Skeletal muscle tissue (tissue), 4 donors: ENCODE results near the gene RAB13. TPM values are rescaled to one million over a fixed set of nuclear protein-coding genes. Genes with fewer than 3 reads are reported as not detected.

Source experiments
- H3K27ac ChIP-seq: one replicate; pipeline ENCODE4 v1.7.0; 2013; ENCODE audit warnings: mild to moderate bottlenecking, low read depth, low read length, inconsistent platforms
- H3K27me3 ChIP-seq, 3 donors: one replicate each; pipeline ENCODE4 v1.7.0; 2013; ENCODE audit warnings: low read length in 3 of 3; ENCODE audit not compliant: control insufficient read depth in 3 of 3, insufficient read depth in 3 of 3
- H3K36me3 ChIP-seq, 3 donors: one replicate each; pipeline ENCODE4 v1.7.0; 2013; ENCODE audit warnings: low read length in 3 of 3; ENCODE audit not compliant: control insufficient read depth in 3 of 3, insufficient read depth in 3 of 3
- H3K4me1 ChIP-seq, 3 donors: one replicate each; pipeline ENCODE4 v1.7.0; 2013; ENCODE audit warnings: low read length in 3 of 3, mild to moderate bottlenecking in 3 of 3; ENCODE audit not compliant: control insufficient read depth in 3 of 3, insufficient read depth in 3 of 3
- H3K4me3 ChIP-seq, 3 donors: one replicate each; pipeline ENCODE4 v1.7.0; 2013; ENCODE audit warnings: low read length in 3 of 3
- H3K9ac ChIP-seq, 3 donors: one replicate each; pipeline ENCODE4 v1.7.0; 2013; ENCODE audit warnings: low read length in 3 of 3, mild to moderate bottlenecking in 3 of 3, moderate library complexity in 2 of 3, low read depth in 1 of 3
- H3K9me3 ChIP-seq, 3 donors: one replicate each; pipeline ENCODE4 v1.7.0; 2013; ENCODE audit warnings: low read length in 3 of 3; ENCODE audit not compliant: control insufficient read depth in 3 of 3
- total RNA-seq: library from RNA; depleted of rRNA; stranded (reverse); fragments of >200 nt; gene quantifications from one replicate; pipeline ENCODE4 v1.2.3, GENCODE V29; 2014
- donor health status: Osteomylitis.

Gene RAB13
- total RNA-seq, 1 donor from 2014 or later = 18.3 TPM

DNA sequence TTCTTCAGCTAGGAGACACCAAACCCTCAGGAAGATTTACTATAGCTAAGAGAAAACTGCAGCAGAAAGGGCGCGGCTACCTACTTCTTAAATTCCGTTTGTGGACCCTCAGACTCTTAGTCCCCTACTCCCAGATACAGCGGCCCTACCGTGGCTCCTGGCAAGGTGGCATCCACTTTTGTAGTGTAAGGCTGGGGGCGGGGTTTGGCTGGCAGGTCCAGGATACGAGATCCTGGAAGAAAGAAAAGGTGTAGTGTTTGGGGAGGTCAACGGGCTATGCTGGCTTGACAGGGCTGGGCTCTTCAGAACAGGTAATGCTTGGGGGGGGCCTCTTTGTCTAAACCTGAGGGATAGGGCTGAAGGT is 18.2 kb downstream of the RAB13 start:
- H3K4me3 ChIP-seq = peak overlapping the region; percentile 70 to 93 (median 83)

GRCh38 chr1:153967107-153967999 is 18.8 kb downstream of the RAB13 start, which contains the start of gene CREB3L4:
Gene CREB3L4, plus strand, starts transcription at chr1:153967902. Its CDS starts 624 bp downstream, at chr1:153968526.
- peaks cover 32 to 46% (median 37%) of the 10 kb centered on the region in 3 donors for H3K4me1 ChIP-seq
- peak within 1 kb of the TSS; percentile 80 to 94 (median 92) for H3K9ac ChIP-seq
- H3K9me3 ChIP-seq = no peaks in the 10 kb centered on the region
- peaks cover 0 to 4% (median 2%) of the 10 kb centered on the region in 3 donors for H3K36me3 ChIP-seq
- peak within 1 kb of the TSS; percentile 70 to 93 (median 83) for H3K4me3 ChIP-seq
- peak within 1 kb of the TSS; percentile 90 for H3K27ac ChIP-seq
- H3K27me3 ChIP-seq = no peaks in the 10 kb centered on the region

More for the DNA sequence above, 18.2 kb downstream of the RAB13 start:
- Histone ChIP-seq H3K27ac (peak overlapping the region; percentile 90), H3K9me3 (no peaks in the 10 kb centered on the region), H3K27me3 (no peaks in the 10 kb centered on the region), H3K36me3 (peaks cover 0 to 7% (median 5%) of the 10 kb centered on the region in 3 donors), H3K9ac (peak overlapping the region; percentile 80 to 94 (median 92)), H3K4me1 (peaks cover 26 to 39% (median 31%) of the 10 kb centered on the region in 3 donors)

- H3K36me3 ChIP-seq = peaks cover 12 to 19% (median 18%) of the 10 kb centered on the region in 3 donors
- no peaks in the 10 kb centered on the region for H3K27me3 ChIP-seq
- H3K27ac ChIP-seq = peak overlapping the region; percentile 94
- peaks cover 65 to 76% (median 69%) of the 10 kb centered on the region in 3 donors for H3K4me1 ChIP-seq
- H3K9ac ChIP-seq = peak overlapping the region; percentile 85 to 92 (median 91)
- peak overlapping the region; percentile 79 to 94 (median 93) for H3K4me3 ChIP-seq
- no peaks in the 10 kb centered on the region for H3K9me3 ChIP-seq
Measured at GRCh38 chr1:153963850-153964331, 22.2 kb downstream of the RAB13 start.

GRCh38 chr1:153963030-153963849 is 22.9 kb downstream of the RAB13 start, which contains the start of gene SLC39A1:
Gene SLC39A1, minus strand, starts transcription at chr1:153963537. Its CDS starts 822 bp downstream, at chr1:153962715.
- Histone ChIP-seq H3K27ac (peak within 1 kb of the TSS; percentile 94), H3K9me3 (no peaks in the 10 kb centered on the region), H3K27me3 (no peaks in the 10 kb centered on the region), H3K36me3 (peaks cover 12 to 19% (median 18%) of the 10 kb centered on the region in 3 donors), H3K4me3 (peak within 1 kb of the TSS; percentile 79 to 94 (median 93)), H3K4me1 (peaks cover 61 to 73% (median 65%) of the 10 kb centered on the region in 3 donors), H3K9ac (peak within 1 kb of the TSS; percentile 85 to 92 (median 91))

DNA sequence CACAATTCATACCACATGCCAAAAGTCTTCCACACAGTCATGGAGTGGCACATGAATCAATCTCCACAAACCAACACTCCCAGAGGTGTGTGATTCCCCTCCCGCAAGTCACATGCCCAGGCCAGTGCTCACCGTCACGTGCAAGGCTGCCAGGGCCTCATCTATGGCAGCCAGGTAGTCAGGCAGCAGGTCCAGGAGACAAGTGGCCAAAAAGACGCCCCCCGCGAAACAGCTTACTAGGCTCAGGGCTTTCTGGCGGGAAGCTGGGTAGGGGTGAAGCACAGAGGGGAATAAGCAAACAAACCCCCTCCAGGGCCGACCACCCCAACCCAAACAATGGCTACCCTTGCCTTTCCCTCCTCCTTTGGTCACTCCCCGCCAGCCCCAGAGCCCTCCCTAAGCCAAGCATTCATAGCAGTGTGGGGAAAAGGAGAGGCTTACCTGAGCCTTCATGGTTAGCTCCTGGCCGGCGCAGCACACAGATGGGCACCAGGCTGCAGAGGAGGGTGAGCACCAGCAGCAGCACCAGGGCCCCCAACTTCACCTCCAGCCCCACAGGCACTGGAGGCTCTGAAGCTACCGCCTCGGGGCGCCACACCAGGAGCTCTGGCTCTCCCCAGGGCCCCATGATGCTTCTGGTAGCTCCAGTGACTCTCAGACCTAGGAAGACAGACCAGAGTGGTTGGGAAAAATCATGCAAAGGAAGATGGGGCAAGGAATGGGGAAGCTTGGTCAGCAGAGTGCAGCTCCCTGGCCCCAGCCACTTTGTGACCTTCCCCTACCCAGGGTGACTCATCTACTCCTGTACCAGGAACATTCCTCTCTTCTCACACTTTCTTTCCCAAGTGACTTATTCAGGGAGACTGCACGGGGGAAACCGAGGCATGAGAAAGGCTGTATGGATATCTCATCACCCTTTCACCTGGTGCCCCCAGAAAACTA is 23.8 kb downstream of the RAB13 start:
- peak overlapping the region; percentile 79 to 94 (median 88) for H3K4me3 ChIP-seq
- H3K9ac ChIP-seq = peak overlapping the region; percentile 85 to 92 (median 89)
- H3K4me1 ChIP-seq = peaks cover 62 to 74% (median 65%) of the 10 kb centered on the region in 3 donors
- no peaks in the 10 kb centered on the region for H3K9me3 ChIP-seq
- H3K36me3 ChIP-seq = peaks cover 12 to 19% (median 18%) of the 10 kb centered on the region in 3 donors
- peak overlapping the region; percentile 94 for H3K27ac ChIP-seq
- H3K27me3 ChIP-seq = no peaks in the 10 kb centered on the region

DNA sequence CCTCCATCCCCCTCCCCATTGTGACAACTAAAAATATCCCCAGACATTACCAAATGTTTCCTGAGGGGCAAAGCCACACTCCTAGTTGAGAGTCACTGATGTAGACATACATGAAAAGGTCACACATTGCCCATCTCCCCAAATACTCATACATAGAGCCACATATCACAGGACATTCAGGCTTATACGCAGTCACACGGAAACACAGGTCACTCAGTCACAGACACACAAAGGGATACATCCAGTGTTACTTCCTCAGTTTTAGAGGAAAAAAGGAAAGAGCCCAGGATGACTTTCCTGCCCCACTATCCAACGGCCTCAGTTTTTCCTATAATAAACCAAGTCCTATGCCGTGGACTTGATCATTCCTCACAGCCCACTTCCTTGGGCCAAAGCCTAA is 24.7 kb downstream of the RAB13 start:
- peaks cover 65 to 76% (median 69%) of the 10 kb centered on the region in 3 donors for H3K4me1 ChIP-seq
- H3K9me3 ChIP-seq = no peaks in the 10 kb centered on the region
- peak overlapping the region in 2 of 3 donors; percentile 85 to 89 for H3K9ac ChIP-seq
- peak overlapping the region; percentile 94 for H3K27ac ChIP-seq
- peak overlapping the region in 2 of 3 donors; percentile 1 to 79 for H3K4me3 ChIP-seq
- H3K27me3 ChIP-seq = no peaks in the 10 kb centered on the region
- H3K36me3 ChIP-seq = peaks cover 12 to 19% (median 18%) of the 10 kb centered on the region in 3 donors

GRCh38 chr1:153960206-153960605 is 25.9 kb downstream of the RAB13 start:
- H3K9ac ChIP-seq = peak overlapping the region in 2 of 3 donors; percentile 1 to 71
- H3K36me3 ChIP-seq = peaks cover 12 to 19% (median 18%) of the 10 kb centered on the region in 3 donors
- H3K27me3 ChIP-seq = no peaks in the 10 kb centered on the region
- peaks cover 73 to 78% (median 74%) of the 10 kb centered on the region in 3 donors for H3K4me1 ChIP-seq
- H3K4me3 ChIP-seq = peak overlapping the region in 1 of 3 donors; percentile 13
- H3K27ac ChIP-seq = peak overlapping the region; percentile 80
- no peaks in the 10 kb centered on the region for H3K9me3 ChIP-seq

GRCh38 chr1:153959454-153959853 is 26.7 kb downstream of the RAB13 start:
- H3K9ac ChIP-seq = peak overlapping the region in 1 of 3 donors; percentile 71
- no peaks in the 10 kb centered on the region for H3K27me3 ChIP-seq
- H3K4me1 ChIP-seq = peaks cover 73 to 85% (median 81%) of the 10 kb centered on the region in 3 donors
- H3K9me3 ChIP-seq = no peaks in the 10 kb centered on the region
- H3K4me3 ChIP-seq = peak overlapping the region in 1 of 3 donors; percentile 13
- H3K27ac ChIP-seq = peak overlapping the region; percentile 80
- H3K36me3 ChIP-seq = peaks cover 16 to 23% (median 18%) of the 10 kb centered on the region in 3 donors
